PC-3 (cell line): ENCODE measurements around the gene RNASEH2B.

ENCODE experiments used
- CTCF ChIP-seq: fragments of 300-600 bp; sonication (generic); conservative IDR thresholded peaks from 2 replicates; pipeline ENCODE4 v1.5.1; 2017; ENCODE audit warnings: antibody characterized with exemption, low read depth, mild to moderate bottlenecking, low read length
- EZH2 ChIP-seq: fragments of 300-600 bp; sonication (generic); IDR thresholded peaks from one replicate; pipeline ENCODE4 v1.6.1; 2017; ENCODE audit warnings: antibody characterized with exemption, mild to moderate bottlenecking, low read length; ENCODE audit not compliant: unreplicated experiment

- TF ChIP-seq CTCF (no peak), EZH2 (no peak)
Measured at GRCh38 chr13:50911081-50911631, 1.6 kb downstream of the RNASEH2B start.
